ENCODE data around the gene F8A1.

DNA sequence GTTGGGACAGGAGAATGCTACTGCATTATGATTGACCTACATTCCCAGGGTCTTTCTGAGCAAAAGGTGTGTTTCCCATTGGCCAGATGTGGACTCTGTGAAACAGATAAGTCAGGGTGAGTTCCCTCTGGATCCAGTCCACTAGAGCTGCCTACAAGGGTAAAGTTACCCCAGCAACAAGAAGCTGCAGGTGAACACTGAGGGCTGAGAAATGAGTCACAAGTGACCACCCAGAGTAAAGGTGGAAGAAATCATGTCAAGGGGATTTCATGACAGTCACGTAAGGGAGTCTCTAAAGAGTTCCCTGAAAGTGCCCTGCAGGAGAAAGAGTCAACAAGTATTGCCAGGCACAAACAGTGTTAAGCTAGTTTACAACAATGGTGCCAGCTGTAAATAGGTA is 16.3 kb downstream of the F8A1 start:
- TF ChIP-seq, protein P1, sequence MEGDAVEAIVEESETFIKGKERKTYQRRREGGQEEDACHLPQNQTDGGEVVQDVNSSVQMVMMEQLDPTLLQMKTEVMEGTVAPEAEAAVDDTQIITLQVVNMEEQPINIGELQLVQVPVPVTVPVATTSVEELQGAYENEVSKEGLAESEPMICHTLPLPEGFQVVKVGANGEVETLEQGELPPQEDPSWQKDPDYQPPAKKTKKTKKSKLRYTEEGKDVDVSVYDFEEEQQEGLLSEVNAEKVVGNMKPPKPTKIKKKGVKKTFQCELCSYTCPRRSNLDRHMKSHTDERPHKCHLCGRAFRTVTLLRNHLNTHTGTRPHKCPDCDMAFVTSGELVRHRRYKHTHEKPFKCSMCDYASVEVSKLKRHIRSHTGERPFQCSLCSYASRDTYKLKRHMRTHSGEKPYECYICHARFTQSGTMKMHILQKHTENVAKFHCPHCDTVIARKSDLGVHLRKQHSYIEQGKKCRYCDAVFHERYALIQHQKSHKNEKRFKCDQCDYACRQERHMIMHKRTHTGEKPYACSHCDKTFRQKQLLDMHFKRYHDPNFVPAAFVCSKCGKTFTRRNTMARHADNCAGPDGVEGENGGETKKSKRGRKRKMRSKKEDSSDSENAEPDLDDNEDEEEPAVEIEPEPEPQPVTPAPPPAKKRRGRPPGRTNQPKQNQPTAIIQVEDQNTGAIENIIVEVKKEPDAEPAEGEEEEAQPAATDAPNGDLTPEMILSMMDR (IDR thresholded peaks at IDR 0.05), result no peak
- no peak for TF ChIP-seq POLR2A (IDR thresholded peaks at IDR 0.05)

Measured in gastroesophageal sphincter (tissue), 3 donors.